Mucosa of gallbladder (tissue), 1 donor: Measurements from ENCODE around the gene TUBGCP3. TPM values are rescaled to one million over a fixed set of nuclear protein-coding genes. Genes with fewer than 3 reads are reported as not detected.

Experiments
- DNase-seq: peaks from one replicate; pipeline ENCODE4 v3.0.0-alpha.2; 2020; ENCODE audit warnings: low spot score
- total RNA-seq: library from RNA; stranded (reverse); gene quantifications from one replicate; pipeline ENCODE4 v1.2.1, GENCODE V29; 2021
- donor health status: DM: no; HTN: no; CAD: no.

Gene TUBGCP3
- total RNA-seq, 1 donor from 2014 or later, result 27.2 TPM

- DNase-seq, result no peak
Observed at GRCh38 chr13:112616586-112617362, 28.8 kb upstream of the TUBGCP3 start.

- DNase-seq, result no peak
Observed at GRCh38 chr13:112615391-112615790, 27.4 kb upstream of the TUBGCP3 start.

GRCh38 chr13:112614835-112615234, 26.9 kb upstream of the TUBGCP3 start:
- no peak for DNase-seq

GRCh38 chr13:112608212-112608611, 20.3 kb upstream of the TUBGCP3 start:
- no peak for DNase-seq

- DNase-seq, result peak; percentile 92
Observed at GRCh38 chr13:112606109-112607001, 18.4 kb upstream of the TUBGCP3 start.

- DNase-seq, result no peak
Observed at GRCh38 chr13:112605531-112605990, 17.6 kb upstream of the TUBGCP3 start.

GRCh38 chr13:112603641-112604225, 15.8 kb upstream of the TUBGCP3 start:
- DNase-seq, result no peak

GRCh38 chr13:112602189-112602588, 14.2 kb upstream of the TUBGCP3 start:
- no peak for DNase-seq

GRCh38 chr13:112601371-112601770, 13.4 kb upstream of the TUBGCP3 start:
- DNase-seq, result no peak

GRCh38 chr13:112596235-112596634, 8.3 kb upstream of the TUBGCP3 start:
- DNase-seq, result no peak

- DNase-seq, result no peak
Observed at GRCh38 chr13:112592647-112593046, 4.7 kb upstream of the TUBGCP3 start.

- DNase-seq, result no peak
Observed at GRCh38 chr13:112592181-112592580, 4.2 kb upstream of the TUBGCP3 start.

GRCh38 chr13:112588490-112589297, 741 bp upstream of the TUBGCP3 start:
- DNase-seq, result peak; percentile 43

- peak; percentile 83 for DNase-seq
Observed at GRCh38 chr13:112587212-112587763, 665 bp downstream of the TUBGCP3 start.

GRCh38 chr13:112586334-112586960, 1.5 kb downstream of the TUBGCP3 start:
- DNase-seq, result no peak

- DNase-seq, result peak; percentile 36
Observed at GRCh38 chr13:112583592-112584277, 4.2 kb downstream of the TUBGCP3 start.

GRCh38 chr13:112582263-112582662, 5.7 kb downstream of the TUBGCP3 start:
- DNase-seq, result no peak

- DNase-seq, result no peak
Observed at GRCh38 chr13:112580912-112581311, 7.0 kb downstream of the TUBGCP3 start.

GRCh38 chr13:112580211-112580610, 7.7 kb downstream of the TUBGCP3 start:
- DNase-seq, result no peak

GRCh38 chr13:112579310-112579843, 8.6 kb downstream of the TUBGCP3 start:
- no peak for DNase-seq
